H9 (cell line): ENCODE measurements around the gene GGACT. TPM values are rescaled to one million over a fixed set of nuclear protein-coding genes. Genes with fewer than 3 reads are reported as not detected.
A peak's percentile ranks its signal among the peaks of the same experiment; 100 is the strongest.

Experiments
- DNase-seq: peaks from one replicate; pipeline ENCODE4 v3.0.0-alpha.2; 2017
- H2AFZ ChIP-seq: one replicate; pipeline ENCODE4 v1.6.1; 2013; ENCODE audit warnings: mild to moderate bottlenecking, low read length, control low read depth, moderate library complexity
- H2AK5ac ChIP-seq: 2 replicates; pipeline ENCODE4 v1.6.1; 2013; ENCODE audit warnings: low read length, control low read depth, mixed read lengths; ENCODE audit not compliant: insufficient read length
- H2BK120ac ChIP-seq: one replicate; pipeline ENCODE4 v1.6.1; 2013; ENCODE audit warnings: low read depth, mild to moderate bottlenecking, low read length, control low read depth, inconsistent platforms; ENCODE audit not compliant: poor library complexity, severe bottlenecking
- H2BK12ac ChIP-seq: 2 replicates; pipeline ENCODE4 v1.6.1; 2013; ENCODE audit warnings: low read length, control low read depth, mixed read lengths, low read depth; ENCODE audit not compliant: insufficient read length
- H2BK15ac ChIP-seq: 2 replicates; pipeline ENCODE4 v1.6.1; 2013; ENCODE audit warnings: low read depth, low read length, control low read depth
- H2BK20ac ChIP-seq: one replicate; pipeline ENCODE4 v1.6.1; 2013; ENCODE audit warnings: low read depth, mild to moderate bottlenecking, low read length, control low read depth, inconsistent platforms; ENCODE audit not compliant: poor library complexity, severe bottlenecking
- H2BK5ac ChIP-seq: 2 replicates; pipeline ENCODE4 v1.6.1; 2013; ENCODE audit warnings: low read length, control low read depth, mixed read lengths; ENCODE audit not compliant: insufficient read length
- H3K14ac ChIP-seq: 2 replicates; pipeline ENCODE4 v1.6.1; 2013; ENCODE audit warnings: low read length, control low read depth; ENCODE audit not compliant: insufficient read depth
- H3K18ac ChIP-seq: 2 replicates; pipeline ENCODE4 v1.6.1; 2013; ENCODE audit warnings: low read depth, mild to moderate bottlenecking, mixed read lengths, low read length, control low read depth; ENCODE audit not compliant: insufficient read length
- H3K23ac ChIP-seq: 2 replicates; pipeline ENCODE4 v1.6.1; 2013; ENCODE audit warnings: low read length, control low read depth, mixed read lengths, low read depth; ENCODE audit not compliant: insufficient read length
- H3K23me2 ChIP-seq: 2 replicates; pipeline ENCODE4 v1.6.1; 2013; ENCODE audit warnings: low read depth, mild to moderate bottlenecking, mixed read lengths, low read length, control low read depth; ENCODE audit not compliant: insufficient read length, poor library complexity, severe bottlenecking
- H3K27ac ChIP-seq: 2 replicates; pipeline ENCODE4 v1.5.1; 2013; ENCODE audit warnings: low read length, control low read depth, mixed read lengths, low read depth; ENCODE audit not compliant: insufficient read length
- H3K27me3 ChIP-seq: 2 replicates; pipeline ENCODE4 v1.6.1; 2013; ENCODE audit warnings: low read length, control low read depth, inconsistent platforms; ENCODE audit not compliant: insufficient read depth
- H3K4ac ChIP-seq: 2 replicates; pipeline ENCODE4 v1.6.1; 2013; ENCODE audit warnings: low read depth, mild to moderate bottlenecking, control low read depth, inconsistent platforms, low read length, moderate library complexity
- H3K4me1 ChIP-seq: 2 replicates; pipeline ENCODE4 v1.6.1; 2013; ENCODE audit warnings: low read length, control low read depth, inconsistent platforms; ENCODE audit not compliant: insufficient read depth
- H3K4me2 ChIP-seq: 2 replicates; pipeline ENCODE4 v1.6.1; 2013; ENCODE audit warnings: low read length, control low read depth, mixed read lengths; ENCODE audit not compliant: insufficient read length, insufficient read depth
- H3K56ac ChIP-seq: 2 replicates; pipeline ENCODE4 v1.6.1; 2013; ENCODE audit warnings: low read depth, mild to moderate bottlenecking, mixed read lengths, low read length, control low read depth; ENCODE audit not compliant: insufficient read length
- H3K79me1 ChIP-seq: 2 replicates; pipeline ENCODE4 v1.6.1; 2013; ENCODE audit warnings: low read depth, mild to moderate bottlenecking, moderate library complexity, low read length, control low read depth, inconsistent platforms; ENCODE audit not compliant: insufficient read depth, poor library complexity, severe bottlenecking
- H3K79me2 ChIP-seq: 2 replicates; pipeline ENCODE4 v1.6.1; 2013; ENCODE audit warnings: low read length, control low read depth, inconsistent platforms; ENCODE audit not compliant: insufficient read depth
- H3K9ac ChIP-seq: 2 replicates; pipeline ENCODE4 v1.6.1; 2013; ENCODE audit warnings: low read length, control low read depth, mixed read lengths; ENCODE audit not compliant: insufficient read length; ENCODE audit errors: extremely low read depth
- H3K9me3 ChIP-seq: one replicate; pipeline ENCODE4 v1.6.1; 2013; ENCODE audit warnings: low read depth, low read length, inconsistent platforms; ENCODE audit not compliant: control insufficient read depth
- H3T11ph ChIP-seq: one replicate; pipeline ENCODE4 v1.6.1; 2013; ENCODE audit warnings: mild to moderate bottlenecking, low read length, control low read depth, inconsistent platforms
- H4K20me1 ChIP-seq: one replicate; pipeline ENCODE4 v1.6.1; 2013; ENCODE audit not compliant: control insufficient read depth, insufficient read length, insufficient read depth
- H4K5ac ChIP-seq: 2 replicates; pipeline ENCODE4 v1.6.1; 2013; ENCODE audit warnings: low read depth, mild to moderate bottlenecking, mixed read lengths, low read length, control low read depth; ENCODE audit not compliant: insufficient read length
- H4K8ac ChIP-seq: replicated peaks from 2 replicates; pipeline ENCODE4 v1.6.1; 2013; ENCODE audit warnings: low read length, control low read depth, mixed read lengths, low read depth; ENCODE audit not compliant: insufficient read length
- H4K91ac ChIP-seq: 2 replicates; pipeline ENCODE4 v1.6.1; 2013; ENCODE audit warnings: low read depth, mild to moderate bottlenecking, moderate library complexity, mixed read lengths, low read length, control low read depth; ENCODE audit not compliant: insufficient read length
- H3K27ac Mint-ChIP-seq, 3 experiments: 2 replicates in 2 of 3; 3 replicates in 1 of 3; pipeline ENCODE4 v1.8.0; 2020 to 2021; ENCODE audit warnings: mixed read lengths in 3 of 3, mild to moderate bottlenecking in 1 of 3, moderate library complexity in 1 of 3
- H3K27me3 Mint-ChIP-seq: 2 replicates; pipeline ENCODE4 v1.8.0; 2021; ENCODE audit warnings: low read depth, mild to moderate bottlenecking, moderate library complexity, mixed read lengths
- H3K36me3 Mint-ChIP-seq, 3 experiments: 2 replicates in 2 of 3; 3 replicates in 1 of 3; pipeline ENCODE4 v1.8.0; 2020 to 2021; ENCODE audit warnings: low read depth in 3 of 3, mixed read lengths in 3 of 3; ENCODE audit not compliant: insufficient read depth in 1 of 3
- H3K4me1 Mint-ChIP-seq, 2 experiments: 2 replicates each; pipeline ENCODE4 v1.8.0; 2020; ENCODE audit warnings: mixed read lengths in 2 of 2
- H3K4me3 Mint-ChIP-seq, 2 experiments: 2 replicates in 1 of 2; 3 replicates in 1 of 2; pipeline ENCODE4 v1.8.0; 2020 to 2021; ENCODE audit warnings: mild to moderate bottlenecking in 2 of 2, mixed read lengths in 2 of 2, moderate library complexity in 1 of 2
- H3K9me3 Mint-ChIP-seq, 2 experiments: 2 replicates in 1 of 2; 3 replicates in 1 of 2; pipeline ENCODE4 v1.8.0; 2020; ENCODE audit warnings: mild to moderate bottlenecking in 2 of 2, mixed read lengths in 2 of 2, moderate library complexity in 1 of 2
- CTCF ChIP-seq: fragments of 200-600 bp; sonication (generic); conservative IDR thresholded peaks from 3 replicates; pipeline ENCODE4 v1.8.0; 2021; ENCODE audit warnings: antibody characterized with exemption, mild to moderate bottlenecking
- WGBS: extraction: QIAGEN DNeasy Blood & Tissue Kit; methylation state at CpG from one replicate; pipeline ENCODE4 v1.1.7; 2013; ENCODE audit warnings: missing lambda C conversion rate, low lambda C conversion rate, mixed read lengths; ENCODE audit not compliant: insufficient read length; ENCODE audit errors: extremely low coverage; 5-methylcytosine and 5-hydroxymethylcytosine counted together
- total RNA-seq: library from RNA; stranded (reverse); gene quantifications from 2 replicates; pipeline ENCODE4 v1.2.1, GENCODE V29; 2021

The GGACT gene
- total RNA-seq, 1 experiment from 2014 or later: 1.3 TPM

GRCh38 chr13:100541897-100542825 is 46.4 kb downstream of the GGACT start:
- Mint-ChIP-seq H3K27ac (peak overlapping the region in 1 of 3 experiments; percentile 52; a peak in 1 of 7 replicates), H3K36me3 (0 out of 7 replicates have a peak, but pooled peaks cover 0 to 4% (median 0%) of the 10 kb centered on the region in 3 experiments), H3K27me3 (no peaks in the 10 kb centered on the region), H3K4me3 (no peak overlapping the region), H3K9me3 (no peaks in the 10 kb centered on the region), H3K4me1 (peaks cover 8 to 19% of the 10 kb centered on the region in 2 experiments; a peak in 3 of 4 replicates)
- Histone ChIP-seq H3K23ac (no peak overlapping the region), H2BK120ac (no peak overlapping the region), H3T11ph (no peak overlapping the region), H3K18ac (no peak overlapping the region), H3K79me1 (no peaks in the 10 kb centered on the region), H3K4me1 (no peaks in the 10 kb centered on the region), H3K27ac (no peak overlapping the region), H3K9ac (no peak overlapping the region), H3K4ac (no peak overlapping the region), H3K79me2 (no peaks in the 10 kb centered on the region), H3K14ac (no peak overlapping the region), H2BK12ac (no peak overlapping the region), H2BK20ac (no peak overlapping the region), H3K4me2 (no peak overlapping the region), H4K91ac (no peak overlapping the region), H3K9me3 (no peaks in the 10 kb centered on the region), H3K23me2 (no peaks in the 10 kb centered on the region), H3K56ac (no peak overlapping the region), H3K27me3 (no peaks in the 10 kb centered on the region), H4K20me1 (no peaks in the 10 kb centered on the region), H2BK5ac (no peak overlapping the region), H4K8ac (no peak overlapping the region), H2BK15ac (no peak overlapping the region), H2AK5ac (no peak overlapping the region), H2AFZ (no peak overlapping the region), H4K5ac (no peak overlapping the region)
- no CpG with 5 or more reads among the region's 18 CpGs for WGBS
- DNase-seq: peak; percentile 26
- no peak for TF ChIP-seq CTCF
